Measurements from ENCODE around the gene SLC44A4.
"Not testable (repeated sequence)": the region's sequence is repeated elsewhere in the genome, so short reads cannot be mapped to it uniquely, and the experiment has no call there.

The SLC44A4 gene

GRCh38 chr6:31825553-31825952 lies 53.2 kb downstream of the SLC44A4 start:
- DNase-seq, result no peak

DNA sequence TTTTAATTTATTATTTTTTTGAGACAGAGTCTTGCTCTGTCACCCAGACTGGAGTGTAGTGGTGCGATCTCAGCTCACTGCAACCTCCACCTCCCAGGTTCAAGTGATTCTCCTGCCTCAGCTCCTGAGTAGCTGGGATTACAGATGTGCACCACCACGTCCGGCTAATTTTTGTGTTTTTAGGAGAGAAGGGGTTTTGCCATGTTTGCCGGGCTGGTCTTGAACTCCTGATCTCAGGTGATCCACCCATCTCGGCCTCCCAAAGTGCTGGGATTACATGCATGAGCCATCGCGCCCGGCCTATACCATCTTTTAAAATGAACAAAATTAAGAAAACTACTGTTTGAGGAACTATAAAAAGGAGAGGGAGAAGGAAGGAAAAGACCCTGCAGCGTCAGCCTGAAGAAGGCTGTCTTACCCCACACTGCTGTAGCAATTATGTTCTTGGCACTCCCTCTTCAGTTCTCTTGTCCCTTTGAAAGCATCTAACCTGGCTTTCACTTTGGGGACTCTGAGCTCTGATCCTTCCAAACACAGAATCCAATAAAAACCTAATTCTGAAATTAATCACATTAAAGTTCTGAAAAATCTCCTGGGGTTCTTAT lies 55.1 kb downstream of the SLC44A4 start:
- not testable (repeated sequence) for DNase-seq

DNA sequence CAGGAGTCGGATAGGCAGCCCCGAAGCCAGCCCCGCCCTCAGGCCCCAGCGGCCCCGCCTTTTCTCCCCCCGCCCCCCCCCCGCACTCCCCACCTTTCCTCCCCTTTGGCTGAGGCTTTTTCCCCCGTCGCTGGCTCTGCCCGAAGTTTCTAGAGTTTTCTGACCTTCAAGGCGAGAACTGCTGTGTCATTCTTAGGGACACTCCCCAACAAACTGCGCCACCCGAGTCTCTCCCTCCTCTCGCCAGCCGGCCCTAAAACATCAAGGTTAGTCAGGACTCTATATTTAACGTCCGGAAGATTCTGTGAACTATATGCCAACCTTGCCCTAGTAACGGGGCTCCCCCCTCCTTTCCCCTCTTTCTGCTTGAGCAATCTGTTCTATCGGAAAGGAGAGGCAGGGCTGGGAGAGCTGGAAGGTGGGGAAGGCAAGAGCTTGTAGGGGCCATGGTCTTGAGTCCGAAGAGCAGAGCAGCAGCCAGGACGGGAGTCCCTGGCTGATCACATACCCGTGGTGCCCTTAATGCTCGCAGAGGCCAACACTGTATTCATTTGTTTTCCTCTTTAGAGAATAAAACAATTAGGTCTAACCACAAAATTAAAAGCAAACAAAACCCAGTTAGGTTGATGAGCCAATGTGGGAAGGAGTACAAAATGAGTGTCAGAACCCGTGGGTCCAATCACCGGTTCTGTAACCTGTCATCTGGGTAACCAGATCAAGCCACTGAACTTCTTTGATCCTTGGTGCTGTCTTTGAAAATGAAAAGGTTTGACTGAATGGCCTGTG lies 56.6 kb downstream of the SLC44A4 start:
- DNase-seq, result peak; percentile 43

DNA sequence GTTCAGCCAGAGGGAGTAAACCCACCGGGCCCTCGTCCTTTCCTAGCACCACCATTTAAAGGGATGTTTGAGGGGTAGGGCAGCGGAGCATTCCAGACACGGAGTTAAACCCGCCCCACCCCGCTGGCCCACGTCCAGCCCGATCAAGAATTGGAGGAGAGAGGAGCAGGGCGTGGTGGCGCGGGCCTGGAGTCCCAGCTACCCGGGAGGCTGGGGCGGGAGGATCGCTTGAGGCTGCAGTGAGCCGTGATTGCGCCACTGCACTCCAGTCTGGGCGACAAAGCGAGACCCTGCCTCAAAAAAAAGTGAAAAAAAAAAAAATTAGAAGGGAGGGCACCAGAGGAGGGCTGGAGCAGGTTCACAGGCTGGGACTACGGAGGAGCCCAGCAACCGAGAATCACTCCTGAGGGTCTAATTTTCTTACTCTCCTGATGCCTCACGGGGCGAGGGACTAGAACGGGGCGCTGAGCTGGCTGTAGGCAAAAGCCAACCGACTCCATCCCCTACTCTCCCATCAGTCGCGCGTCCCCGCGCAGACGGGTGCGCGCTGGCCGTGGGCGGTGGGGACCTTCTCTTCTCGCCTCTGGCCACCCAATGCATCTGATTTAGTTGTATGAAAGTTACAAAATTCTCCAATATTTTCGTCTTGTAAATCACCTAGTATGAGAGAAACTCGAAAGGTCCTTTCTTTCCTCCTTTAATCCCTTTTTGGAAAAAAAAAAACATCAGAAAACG lies 57.3 kb downstream of the SLC44A4 start:
- DNase-seq, result peak; percentile 57

GRCh38 chr6:31820399-31820798 lies 58.4 kb downstream of the SLC44A4 start:
- DNase-seq, result not testable (repeated sequence)

DNA sequence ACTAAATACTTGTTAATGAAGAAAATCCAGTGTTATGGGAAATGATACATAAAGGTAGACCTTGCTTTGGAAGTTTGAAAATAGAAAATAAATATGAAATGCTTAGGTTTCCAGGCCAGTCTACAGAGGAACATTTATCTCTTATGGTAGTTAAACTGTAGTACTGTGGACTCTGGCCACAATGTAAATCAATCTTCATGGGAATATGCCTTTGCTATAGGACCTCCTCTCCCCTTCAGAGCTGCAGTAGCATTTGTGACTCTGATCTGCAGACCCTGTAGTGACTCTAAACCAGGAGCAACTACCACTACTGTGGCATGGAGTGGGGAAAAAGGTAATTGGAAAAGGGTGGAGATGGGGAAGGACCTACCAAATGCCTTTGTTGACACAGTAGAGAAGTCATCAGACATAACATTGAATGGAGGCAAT lies 58.9 kb downstream of the SLC44A4 start:
- DNase-seq, result no peak

DNA sequence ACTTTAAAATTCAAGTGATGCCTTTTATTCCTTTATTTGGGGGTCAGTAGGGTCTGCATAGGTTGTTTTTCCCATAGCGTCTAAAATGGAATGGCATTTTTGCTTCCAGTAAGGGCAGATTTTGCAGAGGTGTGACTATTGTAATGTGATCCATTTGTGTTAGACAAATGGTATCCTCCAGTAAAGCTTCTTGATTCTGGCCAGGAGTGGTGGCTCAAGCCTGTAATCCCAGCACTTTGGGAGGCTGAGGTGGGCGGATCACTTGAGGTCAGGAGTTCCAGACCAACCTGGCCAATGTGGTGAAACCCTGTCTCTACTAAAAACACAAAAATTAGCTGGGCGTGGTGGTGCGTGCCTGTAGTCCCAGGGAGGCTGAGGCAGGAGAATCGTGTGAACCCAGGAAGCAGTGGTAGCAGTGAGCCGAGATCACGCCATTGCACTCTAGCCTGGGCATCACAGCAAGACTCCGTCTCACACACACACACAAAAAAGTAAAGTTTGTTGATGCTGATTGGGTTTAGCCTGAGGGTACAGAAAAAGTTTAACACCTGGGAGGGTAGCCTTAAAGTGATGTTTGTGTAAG lies 60.8 kb downstream of the SLC44A4 start:
- DNase-seq, result not testable (repeated sequence)

- not testable (repeated sequence) for DNase-seq
Observed at GRCh38 chr6:31817133-31817928, 61.5 kb downstream of the SLC44A4 start.

DNA sequence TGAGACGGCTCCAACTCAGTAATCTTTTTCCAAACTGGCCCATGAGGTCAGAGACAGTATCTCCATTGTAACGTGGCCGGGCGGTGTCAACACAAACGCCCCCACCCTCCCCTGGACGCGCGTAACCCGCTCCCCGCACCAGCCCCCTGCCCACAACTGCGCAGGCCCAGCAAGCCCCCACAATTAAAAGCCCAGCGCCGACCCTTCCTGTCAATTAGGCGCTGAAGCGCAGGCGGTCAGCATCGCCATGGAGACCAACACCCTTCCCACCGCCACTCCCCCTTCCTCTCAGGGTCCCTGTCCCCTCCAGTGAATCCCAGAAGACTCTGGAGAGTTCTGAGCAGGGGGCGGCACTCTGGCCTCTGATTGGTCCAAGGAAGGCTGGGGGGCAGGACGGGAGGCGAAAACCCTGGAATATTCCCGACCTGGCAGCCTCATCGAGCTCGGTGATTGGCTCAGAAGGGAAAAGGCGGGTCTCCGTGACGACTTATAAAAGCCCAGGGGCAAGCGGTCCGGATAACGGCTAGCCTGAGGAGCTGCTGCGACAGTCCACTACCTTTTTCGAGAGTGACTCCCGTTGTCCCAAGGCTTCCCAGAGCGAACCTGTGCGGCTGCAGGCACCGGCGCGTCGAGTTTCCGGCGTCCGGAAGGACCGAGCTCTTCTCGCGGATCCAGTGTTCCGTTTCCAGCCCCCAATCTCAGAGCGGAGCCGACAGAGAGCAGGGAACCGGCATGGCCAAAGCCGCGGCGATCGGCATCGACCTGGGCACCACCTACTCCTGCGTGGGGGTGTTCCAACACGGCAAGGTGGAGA lies 63.6 kb downstream of the SLC44A4 start, which contains the start of the genes HSPA1A and HSPA1L:
TSS of gene HSPA1A (plus strand) at position 519 of the 814 bp plus-strand sequence. CDS start at position 733, 214 bp downstream.
TSS of gene HSPA1L (minus strand) at position 259 of the 814 bp plus-strand sequence. CDS start 3,311 bp downstream, outside the sequence.
- peak; percentile 45 for DNase-seq

DNA sequence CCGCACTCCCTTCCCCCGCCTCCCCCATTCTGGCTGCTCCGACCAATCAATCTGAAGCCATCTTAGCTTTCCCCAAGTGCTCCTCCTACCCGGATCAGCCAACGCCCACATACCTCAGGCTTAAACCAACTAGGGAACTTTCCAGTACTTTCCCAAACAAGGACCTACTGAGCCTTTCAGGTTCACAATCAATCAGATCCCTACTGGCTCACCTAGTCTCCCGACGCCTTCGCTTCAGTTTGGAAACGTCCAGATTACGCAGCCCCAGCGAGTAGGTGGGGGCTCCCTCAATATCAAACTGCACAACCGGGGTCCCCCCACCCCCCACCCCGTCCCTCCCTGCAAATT lies 64.1 kb downstream of the SLC44A4 start:
- DNase-seq, result peak; percentile 57

DNA sequence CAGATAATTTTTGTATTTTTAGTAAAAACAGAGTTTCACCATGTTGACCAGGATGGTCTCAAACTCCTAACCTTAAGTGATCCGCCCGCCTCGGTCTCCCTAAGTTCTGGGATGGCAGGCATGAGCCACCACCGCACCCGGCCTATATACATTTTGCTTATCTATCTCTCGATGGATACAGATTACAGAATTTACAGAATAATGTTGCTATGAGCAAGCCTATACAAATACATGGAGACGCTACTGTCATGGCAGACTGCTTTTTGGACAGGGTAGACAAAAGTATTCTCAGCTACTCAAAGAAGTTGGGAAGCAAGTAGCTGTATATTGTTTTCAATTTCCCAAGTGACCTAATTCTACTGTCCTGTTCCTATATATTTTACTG lies 65.3 kb downstream of the SLC44A4 start:
- DNase-seq, result no peak
